HG03066 (cell line): ENCODE results near the gene RBM6.
"Not testable (repeated sequence)": the region's sequence is repeated elsewhere in the genome, so short reads cannot be mapped to it uniquely, and the experiment has no call there.

ENCODE experiments used
- ATAC-seq: cut with Tn5 transposase; IDR thresholded peaks from one replicate; pipeline ENCODE4 v1.9.1; 2021; ENCODE audit warnings: low read depth; ENCODE audit not compliant: unreplicated experiment

Gene RBM6

DNA sequence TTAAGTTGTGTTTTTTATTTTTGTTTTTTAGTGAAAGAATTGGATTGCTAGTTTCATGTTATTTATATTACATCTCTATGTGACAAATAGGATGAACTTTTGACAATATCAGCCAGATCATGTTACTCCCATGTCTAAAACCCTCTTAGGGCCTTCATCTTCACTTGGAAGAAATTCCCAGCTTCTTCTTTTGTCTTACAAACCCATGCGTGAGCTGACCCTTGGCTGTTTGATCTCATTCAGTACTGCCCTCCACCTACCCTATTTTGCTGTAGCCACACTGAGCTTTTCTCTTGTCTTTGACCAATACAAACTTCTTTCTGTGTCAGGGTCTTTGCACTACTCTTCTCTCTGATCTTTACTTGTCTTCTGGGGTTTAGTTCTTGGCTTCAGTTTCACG is 37.0 kb downstream of the RBM6 start:
- no peak for ATAC-seq

DNA sequence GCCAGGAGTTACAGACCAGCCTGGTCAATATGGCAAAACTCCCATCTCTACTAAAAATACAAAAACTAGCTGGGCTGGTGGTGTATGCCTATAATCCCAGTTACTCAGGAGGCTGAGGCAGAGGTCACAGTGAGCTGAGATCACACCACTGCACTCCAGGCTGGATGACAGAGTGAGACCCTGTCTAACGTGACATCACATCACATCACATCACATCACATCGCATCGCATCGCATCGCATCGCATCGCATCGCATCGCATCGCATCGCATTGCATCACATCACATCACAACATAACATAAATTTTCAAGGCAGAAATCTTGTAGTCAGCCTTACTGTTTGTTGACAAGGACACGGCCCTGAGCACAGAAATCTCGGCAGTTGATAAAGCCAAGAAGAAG is 44.4 kb downstream of the RBM6 start:
- ATAC-seq = no peak

DNA sequence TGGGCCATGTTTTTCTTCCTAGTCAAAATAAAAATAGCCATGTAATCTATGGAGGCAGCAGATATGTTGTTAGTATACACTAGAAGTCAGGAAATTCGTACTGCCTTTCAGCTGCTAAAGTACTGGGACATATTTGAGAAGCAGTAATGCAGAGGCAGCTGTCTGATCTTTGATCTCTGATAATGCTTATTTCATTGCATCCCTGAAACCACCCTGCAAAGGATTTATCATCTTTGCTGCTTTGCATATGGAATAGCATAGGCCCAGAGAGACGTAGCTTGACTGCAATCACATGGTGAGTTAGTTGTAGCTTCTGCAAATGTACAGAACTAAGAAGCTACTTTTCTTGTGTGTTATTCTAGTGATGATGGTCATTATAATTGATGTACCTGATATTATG is 52.4 kb downstream of the RBM6 start:
- ATAC-seq = no peak

DNA sequence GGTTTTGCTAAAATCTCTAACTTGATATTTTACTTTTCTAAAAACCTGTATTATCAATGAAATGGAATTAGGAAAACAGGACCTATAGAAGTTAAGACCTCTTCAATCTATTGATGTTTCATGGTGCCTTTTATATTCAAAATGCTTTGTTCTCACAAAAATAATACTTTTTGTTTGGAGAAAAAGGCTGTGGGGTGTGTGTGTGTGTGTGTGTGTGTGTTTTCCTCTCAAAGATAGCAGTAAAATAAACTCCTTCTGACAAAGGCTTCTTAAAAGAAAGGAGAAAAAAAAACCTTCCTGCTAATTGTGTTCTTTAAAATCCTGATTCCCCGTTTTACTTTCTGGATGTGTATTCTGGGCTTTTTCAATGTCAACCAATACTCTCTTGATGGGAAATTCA is 54.5 kb downstream of the RBM6 start:
- no peak for ATAC-seq

DNA sequence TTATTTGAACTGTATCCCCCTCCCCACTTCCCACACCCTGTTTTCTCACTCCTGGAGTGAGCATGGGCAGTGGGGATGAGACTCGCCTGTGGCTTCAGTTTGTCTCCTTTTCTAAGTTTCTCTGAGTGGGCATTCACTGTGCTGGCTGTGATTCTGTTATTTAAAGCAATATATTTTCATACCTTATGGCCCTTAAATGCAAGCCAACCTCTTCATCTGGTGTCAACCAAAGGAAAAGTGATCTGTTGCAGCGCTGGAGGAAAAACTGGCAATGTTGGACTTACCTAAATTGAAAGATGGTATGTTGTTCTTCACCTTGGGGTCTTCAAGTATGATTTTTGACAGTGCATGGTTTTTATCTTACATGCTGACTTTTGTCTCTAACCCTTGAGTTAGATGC is 56.1 kb downstream of the RBM6 start:
- no peak for ATAC-seq

DNA sequence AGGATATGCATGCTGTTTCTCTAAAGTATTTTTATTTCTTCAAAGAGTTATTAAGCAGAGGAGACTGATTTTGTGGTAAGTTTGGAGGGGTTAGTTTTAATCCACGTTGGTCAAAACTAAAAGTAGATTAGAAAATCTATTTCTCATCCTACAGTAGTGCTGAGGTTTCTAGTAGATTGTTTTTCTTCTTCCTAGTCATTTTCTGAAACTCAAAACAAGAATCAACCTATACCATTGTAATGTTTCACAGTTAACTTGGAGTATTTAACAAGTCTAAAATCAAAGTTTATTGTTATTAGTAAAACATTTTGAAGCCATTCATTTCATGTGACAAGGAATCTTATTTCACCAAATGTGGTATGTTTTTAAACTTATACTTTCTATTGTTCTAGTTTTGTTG is 57.9 kb downstream of the RBM6 start:
- ATAC-seq = no peak

DNA sequence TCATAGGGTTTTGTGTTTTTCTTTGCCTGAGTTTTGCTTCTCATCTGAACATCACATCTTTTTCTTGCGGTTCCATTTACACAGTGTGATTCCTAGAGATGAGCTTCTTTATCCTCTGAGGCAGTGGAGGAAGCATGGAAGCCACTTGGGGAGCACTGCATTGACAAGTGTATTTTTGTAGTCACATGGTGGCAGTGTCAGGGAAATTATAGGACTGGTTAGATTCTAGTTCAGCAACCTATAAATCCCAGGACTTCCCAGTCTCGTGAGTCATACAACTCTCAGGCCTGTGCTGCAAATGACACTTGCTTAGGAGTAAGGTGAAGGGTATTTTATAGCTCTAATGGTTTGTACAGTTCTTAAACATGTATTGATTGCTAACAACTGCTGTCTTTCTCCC is 58.4 kb downstream of the RBM6 start:
- ATAC-seq = no peak

DNA sequence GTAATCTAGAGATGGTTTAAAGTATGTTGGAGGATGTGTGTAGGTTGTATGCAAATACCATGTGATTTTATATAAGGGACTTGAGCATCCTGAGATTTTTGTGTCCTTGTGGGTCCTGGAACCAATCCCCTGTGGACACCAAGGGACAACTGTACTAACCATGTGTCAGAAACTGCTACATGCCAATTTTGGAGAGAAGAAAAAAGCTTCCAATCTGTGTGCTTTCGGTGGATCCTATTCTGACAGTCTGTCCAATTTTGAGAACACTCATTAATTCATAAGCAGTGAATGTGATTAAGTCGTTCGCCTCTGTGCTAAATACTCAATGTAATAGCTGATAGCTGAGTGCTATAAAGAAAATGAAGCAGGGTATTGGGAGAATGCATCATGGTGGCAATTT is 61.6 kb downstream of the RBM6 start:
- no peak for ATAC-seq

DNA sequence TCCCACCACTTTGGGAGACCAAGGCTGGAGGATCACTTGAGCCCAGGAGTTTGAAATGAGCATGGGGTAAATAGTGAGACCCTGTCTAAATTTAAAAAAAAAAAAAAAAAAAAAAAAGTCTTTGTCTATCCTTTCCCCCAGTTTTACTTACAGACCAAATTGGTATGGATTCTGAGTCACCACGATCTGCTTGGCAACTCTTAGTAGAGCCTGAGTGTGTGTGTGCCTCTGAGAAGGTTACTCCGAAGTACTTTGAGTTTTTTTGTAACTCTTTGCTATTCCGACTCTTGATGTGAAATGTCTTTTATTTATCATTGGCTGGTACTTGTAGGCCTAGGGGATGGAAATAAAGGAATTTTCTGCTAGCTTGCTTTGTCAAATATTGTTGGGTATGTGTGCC is 63.3 kb downstream of the RBM6 start:
- ATAC-seq = no peak

DNA sequence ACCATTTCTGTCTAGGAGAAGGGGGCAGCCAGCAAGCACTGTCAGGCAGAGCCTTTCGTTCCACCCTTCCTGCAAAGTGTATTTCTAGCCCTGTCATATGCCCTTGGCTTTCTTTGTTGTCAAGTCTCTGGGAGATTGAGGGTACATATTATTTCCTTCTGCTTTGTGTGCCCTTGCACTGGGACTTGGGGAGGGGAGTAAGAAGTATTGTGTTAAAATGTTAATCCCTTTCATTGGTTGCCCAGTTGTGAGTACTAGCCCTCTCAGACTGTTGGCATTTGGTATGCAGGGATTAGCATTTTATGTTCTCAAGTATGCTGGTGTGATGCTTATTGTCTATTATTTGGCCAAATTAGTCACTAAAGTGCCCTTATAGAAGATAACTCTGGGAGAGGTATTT is 63.9 kb downstream of the RBM6 start:
- ATAC-seq = no peak

DNA sequence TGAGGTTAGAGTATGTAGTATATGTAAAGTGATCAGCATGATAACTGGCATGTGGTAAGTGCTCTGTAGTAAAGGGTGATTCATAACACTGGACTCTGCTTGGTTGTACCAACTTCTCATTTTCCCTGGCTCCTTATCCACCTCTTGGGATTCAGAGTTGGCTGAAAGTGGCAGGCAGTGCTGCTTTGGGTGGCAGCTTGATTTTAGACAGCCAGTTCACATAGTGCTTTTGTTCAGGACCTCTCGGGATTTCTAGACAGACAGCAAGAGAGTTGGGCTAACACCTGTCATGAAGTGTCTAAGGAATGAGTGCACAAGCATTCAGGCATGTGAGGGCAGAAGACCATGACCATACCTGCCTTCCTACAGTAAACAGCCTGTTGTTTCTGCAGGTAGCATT is 69.0 kb downstream of the RBM6 start:
- ATAC-seq = no peak

DNA sequence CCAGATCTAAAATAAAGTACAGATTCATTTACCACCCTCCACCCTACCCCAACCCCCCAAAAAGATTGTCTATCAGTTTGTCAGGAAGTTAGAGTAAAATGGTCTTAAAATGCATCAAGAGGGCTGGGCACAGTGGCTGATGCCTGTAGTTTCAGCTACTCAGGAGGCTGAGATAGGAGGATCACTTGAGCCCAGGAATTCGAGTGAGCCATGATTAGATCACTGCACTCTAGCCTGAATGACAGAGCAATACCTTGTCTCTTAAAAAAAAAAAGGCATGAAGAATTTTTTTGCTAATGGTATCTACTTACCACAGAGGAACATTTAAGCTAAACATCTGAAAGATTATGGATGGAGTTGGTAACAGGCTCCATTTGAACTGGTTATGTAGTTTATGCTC is 71.0 kb downstream of the RBM6 start:
- ATAC-seq = no peak

DNA sequence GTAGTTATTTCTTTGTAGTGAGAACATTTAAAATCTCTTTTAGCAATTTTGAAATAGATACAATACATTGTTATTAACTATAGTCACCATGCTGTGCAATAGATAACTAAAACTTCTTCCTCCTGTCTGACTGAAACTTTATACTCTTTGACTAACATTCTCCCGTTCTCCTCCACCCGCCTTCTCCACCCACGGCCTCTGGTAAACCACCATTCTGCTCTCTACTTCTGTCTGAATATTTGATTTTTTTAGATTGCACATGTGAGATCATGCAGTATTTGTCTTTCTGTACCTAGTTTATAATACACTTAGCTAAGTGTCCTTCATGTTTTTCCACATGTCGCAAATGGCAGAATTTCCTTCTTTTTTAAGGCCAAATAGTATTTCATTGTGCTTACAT is 76.0 kb downstream of the RBM6 start:
- no peak for ATAC-seq

DNA sequence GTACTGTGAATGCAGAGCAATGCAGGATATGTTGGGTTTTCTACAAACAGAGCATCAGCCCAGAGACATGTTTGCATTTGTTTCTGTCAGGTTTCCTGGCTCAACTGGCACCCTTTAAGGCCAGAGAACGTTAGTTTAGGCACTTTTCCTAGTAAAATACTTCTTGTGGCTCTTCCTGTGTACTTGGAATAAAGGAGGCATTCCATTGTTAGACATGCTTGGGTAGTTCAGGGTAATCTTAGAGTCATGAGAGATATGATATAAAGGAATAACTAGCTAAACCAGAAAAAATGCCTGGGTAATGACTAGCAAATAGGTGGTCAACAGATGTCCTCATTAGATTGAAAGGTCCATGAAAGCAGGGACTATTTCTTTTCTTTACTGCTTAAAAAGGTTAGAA is 88.4 kb downstream of the RBM6 start:
- ATAC-seq = no peak

DNA sequence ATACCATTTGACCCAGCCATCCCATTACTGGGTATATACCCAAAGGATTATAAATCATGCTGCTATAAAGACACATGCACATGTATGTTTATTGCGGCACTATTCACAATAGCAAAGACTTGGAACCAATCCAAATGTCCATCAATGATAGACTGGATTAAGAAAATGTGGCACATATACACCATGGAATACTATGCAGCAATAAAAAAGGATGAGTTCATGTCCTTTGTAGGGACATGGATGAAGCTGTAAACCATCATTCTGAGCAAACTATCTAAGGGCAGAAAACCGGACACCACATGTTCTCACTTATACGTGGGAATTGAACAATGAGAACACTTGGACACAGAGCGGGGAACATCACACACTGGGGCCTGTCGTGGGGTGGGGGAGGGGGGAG is 91.3 kb downstream of the RBM6 start:
- not testable (repeated sequence) for ATAC-seq

DNA sequence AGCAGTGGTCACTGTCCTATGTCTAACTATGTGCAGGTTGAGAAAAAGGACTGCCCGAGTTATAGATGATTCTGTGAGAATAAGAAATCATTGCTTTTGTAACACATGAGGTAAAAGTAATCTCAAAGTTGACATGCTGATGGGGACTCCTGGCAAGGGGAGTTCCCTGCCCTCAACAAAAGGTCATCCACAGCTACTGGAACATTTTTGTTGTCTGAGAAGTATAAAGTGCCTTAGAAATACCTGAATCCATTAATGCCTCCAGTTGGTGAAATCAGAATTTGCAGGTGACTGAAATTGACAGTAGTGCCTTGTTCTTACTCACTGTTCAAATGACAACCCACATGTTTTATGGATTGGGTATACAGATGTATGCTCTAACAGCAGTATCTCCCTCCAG is 105.0 kb downstream of the RBM6 start:
- no peak for ATAC-seq

DNA sequence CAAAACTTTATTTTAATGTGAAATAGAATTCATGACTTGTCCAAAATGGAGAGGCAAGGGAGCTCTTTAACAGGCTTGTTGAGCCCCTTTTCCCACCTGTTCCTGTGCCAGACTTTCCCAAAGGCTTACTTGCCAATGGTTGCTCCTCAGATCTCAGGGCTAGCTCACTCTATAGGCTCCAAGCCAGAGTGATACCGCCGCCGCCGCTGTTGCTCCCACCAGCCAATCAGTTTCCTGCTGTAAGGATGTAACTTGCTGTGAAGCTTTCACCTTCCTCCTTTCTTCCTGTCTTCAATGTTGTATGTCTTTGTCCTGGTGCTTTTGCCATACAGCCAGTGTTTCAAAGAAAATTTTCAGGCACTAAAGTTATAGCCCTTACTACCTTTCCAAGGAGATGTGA is 107.5 kb downstream of the RBM6 start:
- no peak for ATAC-seq

DNA sequence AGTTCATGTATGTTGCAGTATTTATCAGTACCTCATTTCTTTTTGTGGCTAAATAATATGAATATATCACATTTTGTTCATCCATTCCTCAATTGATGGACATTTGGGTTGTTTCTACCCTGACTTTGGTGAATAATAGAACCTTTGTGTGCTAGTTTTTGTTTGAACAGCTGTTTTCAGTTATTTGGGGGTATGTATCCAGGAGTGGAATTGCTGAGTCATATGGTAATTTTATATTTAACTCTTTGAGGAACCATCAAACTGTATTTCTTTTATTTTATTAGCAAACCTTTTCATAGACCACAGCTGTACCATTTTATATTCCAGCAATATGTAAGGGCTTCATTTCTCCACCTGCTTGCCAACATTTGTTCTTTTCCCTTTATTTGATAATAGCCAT is 110.4 kb downstream of the RBM6 start:
- no peak for ATAC-seq

DNA sequence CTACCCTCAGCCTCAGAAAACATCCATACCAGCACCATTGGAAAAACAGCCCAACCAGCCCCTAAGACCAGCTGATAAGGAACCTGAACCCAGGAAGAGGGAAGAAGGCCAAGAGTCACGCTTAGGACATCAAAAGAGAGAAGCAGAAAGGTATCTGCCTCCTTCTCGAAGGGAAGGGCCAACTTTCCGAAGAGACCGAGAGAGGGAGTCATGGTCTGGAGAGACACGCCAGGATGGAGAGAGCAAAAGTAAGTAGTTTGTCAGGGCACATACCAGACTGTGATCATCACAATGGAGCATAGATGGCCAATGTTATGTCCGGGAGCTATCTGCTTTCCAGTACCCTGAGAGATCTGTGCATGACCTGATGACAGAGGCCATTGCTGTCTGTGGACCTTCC is 117.8 kb downstream of the RBM6 start:
- ATAC-seq = no peak

DNA sequence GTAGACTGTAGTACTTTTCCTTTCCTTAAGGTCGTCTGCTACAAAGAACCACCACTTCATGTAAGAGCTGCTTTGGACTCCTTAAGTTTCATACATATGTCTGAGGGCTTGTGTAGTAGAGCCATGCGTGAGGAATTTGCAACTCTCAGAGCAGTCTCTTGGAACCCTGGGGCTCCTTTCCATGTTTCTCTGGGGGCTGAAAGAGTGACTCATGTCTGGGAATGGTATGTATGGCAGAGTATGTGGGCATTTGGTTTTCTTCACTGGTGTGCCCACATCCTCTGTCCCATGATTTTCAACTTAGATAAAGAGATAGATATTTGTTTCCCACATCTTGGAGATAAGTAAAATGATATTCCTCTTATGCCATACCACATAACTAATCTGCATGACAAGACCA is 128.2 kb downstream of the RBM6 start:
- ATAC-seq = no peak

DNA sequence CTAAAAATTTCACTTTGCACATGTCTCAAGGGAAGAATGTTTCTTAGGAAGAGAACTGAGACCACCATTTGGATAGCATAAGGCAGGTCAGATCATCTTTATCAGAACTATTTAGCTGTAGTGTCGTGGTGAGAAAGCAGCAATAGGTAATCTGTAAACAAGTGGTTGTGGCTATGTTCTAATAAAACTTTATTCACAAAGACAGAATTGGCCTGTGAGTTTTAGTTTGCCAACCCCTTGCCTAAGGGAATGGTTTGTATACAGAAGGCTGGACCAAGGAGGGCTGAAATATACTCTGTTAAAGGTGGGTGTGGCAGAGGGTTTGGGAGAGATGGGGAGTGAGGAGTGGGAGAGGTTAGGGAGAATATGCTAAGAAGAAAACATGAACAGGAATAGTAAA is 138.1 kb downstream of the RBM6 start:
- ATAC-seq = no peak

DNA sequence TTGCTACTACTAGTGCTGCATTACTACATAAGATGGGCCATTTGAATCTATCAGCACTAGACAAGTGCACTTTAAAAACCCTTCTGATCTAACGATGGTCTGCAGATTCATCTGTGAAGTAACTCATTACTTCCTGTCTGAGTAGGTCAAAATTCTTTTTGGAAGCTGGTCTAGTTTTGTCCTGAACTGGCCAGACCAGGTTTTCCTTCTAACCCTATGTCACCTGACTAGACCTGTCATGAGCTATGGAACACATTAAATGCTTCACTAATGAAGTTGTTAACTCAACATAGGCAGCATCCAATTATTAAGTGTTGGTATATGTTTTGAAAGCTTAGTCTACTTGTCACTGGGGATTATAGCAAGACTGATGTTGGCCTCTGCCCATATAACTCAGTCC is 138.7 kb downstream of the RBM6 start:
- ATAC-seq = no peak

DNA sequence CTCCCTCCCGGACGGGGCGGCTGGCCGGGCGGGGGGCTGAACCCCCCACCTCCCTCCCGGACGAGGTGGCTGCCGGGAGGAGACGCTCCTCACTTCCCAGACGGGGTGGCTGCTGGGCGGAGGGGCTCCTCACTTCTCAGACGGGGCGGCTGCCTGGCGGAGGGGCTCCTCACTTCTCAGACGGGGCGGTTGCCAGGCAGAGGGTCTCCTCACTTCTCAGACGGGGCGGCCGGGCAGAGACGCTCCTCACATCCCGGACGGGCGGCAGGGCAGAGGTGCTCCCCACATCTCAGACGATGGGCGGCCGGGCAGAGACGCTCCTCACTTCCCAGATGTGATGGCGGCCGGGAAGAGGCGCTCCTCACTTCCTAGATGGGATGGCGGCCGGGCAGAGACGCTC is 145.0 kb downstream of the RBM6 start:
- not testable (repeated sequence) for ATAC-seq
